ENCODE results near the gene DNMBP. TPM values are rescaled to one million over a fixed set of nuclear protein-coding genes. Genes with fewer than 3 reads are reported as not detected.

DNMBP gene
- total RNA-seq: 19.1 and 20.9 TPM in 2 replicates

GRCh38 chr10:100009793-100010676, at the start of gene DNMBP:
DNMBP (minus strand) TSS chr10:100009947; CDS start chr10:99972124, 37,823 bp downstream.

Other genes with a start within 250 kb of the DNMBP start
- gene ABCC2, start 227.3 kb downstream of the DNMBP start, total RNA-seq: 1.1 and 1.3 TPM in 2 replicates
- not detected in 2 replicates for gene CPN1, start 71.9 kb upstream of the DNMBP start, total RNA-seq
- 34.7 and 35.0 TPM in 2 replicates for gene ERLIN1, start 176.1 kb upstream of the DNMBP start, total RNA-seq
- gene CHUK, start 219.6 kb upstream of the DNMBP start, total RNA-seq: 20.0 and 22.9 TPM in 2 replicates